Stimulated activated CD8-positive, alpha-beta memory T cell treated with anti-CD3 and anti-CD28 coated beads, Interleukin-15, amount 100 ng/mL, for 24 hours (primary cell): ENCODE results near the gene AADACL4.
"Not testable (repeated sequence)": the region's sequence is repeated elsewhere in the genome, so short reads cannot be mapped to it uniquely, and the experiment has no call there.

Source experiments
- DNase-seq: peaks from one replicate; pipeline ENCODE4 v3.0.0-alpha.2; 2020; ENCODE audit warnings: low read depth

Gene AADACL4

DNA sequence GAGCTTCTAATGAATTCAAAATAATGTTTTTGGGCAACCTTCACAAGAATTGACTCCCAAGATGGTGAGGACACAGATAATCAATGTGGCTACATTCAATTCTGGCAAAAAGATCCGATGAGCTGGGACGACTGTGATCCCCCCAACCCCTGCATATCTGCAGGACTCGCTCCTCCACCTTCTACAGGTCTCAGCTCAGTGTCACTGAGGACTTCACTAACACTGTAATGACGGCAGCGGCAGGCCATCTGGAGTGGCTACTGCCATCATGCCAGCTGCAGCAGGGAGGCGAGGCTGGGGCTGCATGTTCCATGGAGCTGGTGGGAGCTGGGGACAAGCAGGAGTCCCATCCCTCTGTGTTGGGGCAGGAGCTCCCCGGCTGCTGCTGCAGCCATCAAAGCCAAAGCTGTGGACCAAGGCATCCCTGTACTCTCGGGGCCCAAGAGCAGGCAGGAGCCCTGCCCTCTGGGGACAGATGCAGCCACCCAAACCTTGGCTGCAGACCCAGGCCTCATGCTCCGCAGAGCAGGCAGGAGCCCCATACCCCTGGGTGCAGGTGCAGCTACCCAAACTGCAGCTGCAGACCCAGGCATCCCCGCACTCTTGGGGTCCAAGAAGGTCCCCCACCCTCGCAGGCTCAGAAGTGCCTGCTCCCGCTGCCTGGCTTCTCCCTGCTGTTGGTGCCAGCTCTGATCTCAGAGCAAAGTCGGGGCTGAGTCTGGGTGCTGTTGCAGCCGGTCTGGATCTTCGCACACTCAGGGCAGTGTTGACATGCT is 13.7 kb upstream of the AADACL4 start:
- DNase-seq = no peak

DNA sequence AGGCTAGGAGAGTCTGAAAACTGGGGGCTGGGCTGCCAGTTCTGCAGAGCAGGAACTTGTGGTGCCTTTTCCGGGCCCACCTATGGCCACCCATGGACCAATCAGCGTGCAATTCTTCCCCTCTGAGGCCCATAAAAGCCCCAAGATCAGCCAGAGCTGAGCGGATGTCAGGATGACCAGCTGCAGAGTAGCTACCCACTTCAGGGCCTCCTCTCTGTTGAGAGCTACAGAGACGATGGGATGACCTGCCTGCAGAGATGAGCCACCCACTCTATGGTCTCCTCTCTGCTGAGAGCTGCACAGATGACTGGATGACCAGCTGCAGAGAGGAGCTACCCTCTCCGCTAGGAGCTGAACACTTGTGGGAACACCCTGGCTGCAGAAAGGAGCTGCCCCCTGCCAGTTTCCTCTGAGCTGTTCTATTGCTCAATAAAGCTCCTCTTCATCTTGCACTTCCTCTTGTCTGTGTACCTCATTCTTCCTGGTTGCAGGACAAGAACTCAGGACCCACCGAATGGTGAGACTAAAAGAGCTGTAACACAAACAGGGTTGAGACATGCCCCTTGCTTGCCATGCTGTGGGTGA is 12.8 kb upstream of the AADACL4 start:
- no peak for DNase-seq

DNA sequence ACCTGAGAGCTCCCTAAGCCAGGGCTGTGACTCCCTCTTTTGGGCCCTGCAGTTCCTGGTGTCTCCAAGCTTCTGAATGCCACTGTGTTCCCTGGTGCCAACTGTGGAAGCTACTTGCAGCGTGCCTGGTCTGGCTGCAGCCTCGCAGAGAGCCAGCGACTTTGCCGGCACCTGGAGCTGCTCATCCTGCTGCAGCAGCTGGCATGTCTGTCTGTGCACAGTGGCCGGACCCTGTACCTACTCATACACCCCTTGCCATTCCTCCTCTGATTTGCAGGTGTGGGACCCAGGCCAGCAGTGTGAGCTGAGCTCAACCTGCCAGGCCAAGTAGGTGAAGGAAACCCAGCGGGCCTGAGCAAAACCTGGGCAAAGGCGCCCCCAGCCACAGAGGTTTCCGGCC is 12.3 kb upstream of the AADACL4 start:
- DNase-seq = no peak

DNA sequence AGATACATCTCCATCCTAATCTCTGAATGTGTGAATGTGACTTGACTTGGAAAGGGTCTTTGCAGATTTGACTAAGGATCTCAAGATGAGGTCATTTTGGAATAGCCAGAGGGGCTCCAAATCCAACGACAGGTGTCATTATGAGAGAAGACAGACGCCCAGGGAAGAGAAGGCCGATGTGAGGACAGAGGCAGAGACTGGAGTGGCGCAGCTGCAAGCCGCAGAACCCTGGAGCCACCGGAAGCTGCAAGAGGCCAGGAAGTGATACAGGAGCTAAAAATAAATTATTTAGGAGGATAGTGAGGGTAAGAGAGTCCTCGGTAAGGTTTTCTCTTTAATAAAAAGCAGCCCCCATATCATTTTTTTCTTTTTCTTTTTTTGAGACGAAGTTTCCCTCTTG is 9.7 kb upstream of the AADACL4 start:
- no peak for DNase-seq

DNA sequence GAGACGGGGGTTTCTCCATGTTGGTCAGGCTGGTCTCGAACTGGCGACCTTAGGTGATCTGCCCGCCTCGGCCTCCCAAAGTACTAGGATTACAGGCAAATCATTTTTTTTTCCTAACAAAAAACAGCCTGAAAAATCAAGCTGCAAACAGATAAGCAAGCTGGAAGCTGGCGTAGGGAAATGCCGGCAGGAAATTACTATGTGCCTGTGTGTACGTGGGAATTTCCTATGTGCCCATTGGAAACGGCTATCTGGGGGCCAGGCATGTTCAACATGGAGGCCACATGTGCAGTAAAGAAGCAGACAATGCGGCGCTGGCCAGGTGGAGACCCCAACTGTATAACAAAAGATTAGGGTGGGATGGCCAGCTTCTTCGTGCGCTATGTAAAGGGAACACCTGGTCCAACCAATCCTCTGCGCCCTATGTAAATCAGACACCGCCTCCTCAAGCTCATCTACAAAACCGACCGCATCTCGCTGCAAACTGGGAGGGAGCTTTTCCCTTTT is 9.1 kb upstream of the AADACL4 start:
- DNase-seq = no peak

DNA sequence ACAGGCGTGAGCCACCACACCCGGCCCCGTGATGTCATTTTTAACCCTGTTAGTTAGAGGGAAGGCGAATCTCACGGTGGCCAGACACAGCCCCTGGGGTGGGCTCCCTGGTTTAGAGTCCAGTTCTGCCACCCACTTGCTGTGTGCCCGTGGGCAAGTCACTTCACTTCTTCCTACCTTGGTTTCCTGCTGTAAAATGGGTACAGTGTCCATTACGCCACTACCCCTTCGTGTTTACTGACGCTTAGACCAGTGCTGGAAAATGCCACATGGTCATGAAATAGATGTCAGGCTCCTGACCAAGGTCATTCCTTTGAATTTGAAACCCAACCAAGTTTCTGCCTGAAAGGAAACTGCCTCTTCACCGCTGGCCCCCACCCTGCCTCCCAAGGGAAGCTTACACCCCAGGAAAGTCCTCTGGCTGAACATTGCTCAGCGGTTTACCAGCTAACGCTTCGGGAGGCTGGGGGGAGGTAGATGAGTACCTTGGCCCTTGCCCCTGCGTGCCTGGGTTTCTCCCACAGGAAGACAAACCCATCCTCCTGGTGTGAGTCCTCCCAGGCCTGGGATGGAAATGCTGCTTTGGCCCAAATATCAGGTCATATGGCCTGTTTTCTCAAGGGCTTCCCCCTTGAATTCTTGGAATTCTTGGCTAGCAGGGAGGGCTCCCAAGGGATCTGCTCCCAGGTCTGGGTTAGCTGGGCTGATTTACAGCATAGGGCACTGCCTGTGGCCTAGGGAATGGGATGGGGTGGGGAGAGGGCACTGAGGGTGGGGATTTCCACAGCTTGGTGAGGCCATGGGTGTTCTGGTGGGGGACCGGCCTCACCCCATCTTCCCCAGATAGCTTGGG is 7.6 kb upstream of the AADACL4 start:
- no peak for DNase-seq

DNA sequence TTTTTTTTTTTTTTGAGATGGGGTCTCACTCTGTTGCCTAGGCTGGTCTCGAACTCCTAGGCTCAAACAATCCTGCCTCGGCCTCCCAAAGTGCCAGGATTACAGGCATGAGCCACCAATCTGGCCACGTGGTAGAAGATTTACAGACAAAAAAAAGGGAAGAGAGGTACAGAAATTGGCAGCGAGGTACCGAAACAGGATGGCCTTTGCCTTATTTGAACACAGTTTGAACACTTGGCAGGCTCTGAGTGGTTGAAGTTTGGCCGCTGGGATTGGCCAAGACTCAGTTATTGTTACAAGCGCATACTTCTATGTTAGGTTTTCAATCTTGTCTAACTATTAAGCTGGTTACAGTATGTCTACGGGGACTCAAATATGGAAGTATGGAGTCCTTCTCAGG is 6.2 kb upstream of the AADACL4 start:
- DNase-seq = no peak

DNA sequence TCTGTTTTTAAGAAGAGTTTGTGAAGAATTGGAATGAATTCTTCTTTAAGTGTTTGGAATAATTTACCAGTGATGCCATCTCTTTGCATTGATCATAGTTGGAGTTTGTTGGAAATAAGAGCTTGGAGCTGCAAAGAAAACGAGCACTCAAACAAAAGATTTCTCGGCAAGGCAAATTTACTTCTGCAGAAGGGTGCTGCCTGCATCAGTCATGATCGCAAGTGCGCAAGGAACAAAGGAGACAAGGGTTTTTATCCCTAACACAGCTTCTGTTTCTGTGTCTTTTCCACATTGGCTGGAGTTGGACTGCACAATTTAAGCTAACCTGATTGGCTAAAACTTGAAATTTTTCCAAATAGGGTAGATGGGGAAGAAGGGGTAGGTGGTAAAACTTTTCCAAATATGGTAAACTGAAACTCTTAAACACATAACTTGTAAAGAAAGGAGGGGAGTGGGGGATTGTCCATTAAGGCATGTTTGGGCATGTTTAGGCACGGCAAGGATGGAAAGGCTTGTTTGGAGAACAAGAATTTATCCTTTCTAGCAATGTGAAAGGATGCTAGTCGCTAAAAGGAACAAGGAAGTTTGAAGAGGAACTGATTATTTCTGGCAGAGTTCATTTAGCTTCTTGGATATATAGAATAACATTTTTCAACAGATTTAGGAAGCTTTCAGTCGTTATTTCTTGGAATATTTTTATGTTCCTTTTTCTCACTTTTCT is 3.5 kb upstream of the AADACL4 start:
- no peak for DNase-seq

DNA sequence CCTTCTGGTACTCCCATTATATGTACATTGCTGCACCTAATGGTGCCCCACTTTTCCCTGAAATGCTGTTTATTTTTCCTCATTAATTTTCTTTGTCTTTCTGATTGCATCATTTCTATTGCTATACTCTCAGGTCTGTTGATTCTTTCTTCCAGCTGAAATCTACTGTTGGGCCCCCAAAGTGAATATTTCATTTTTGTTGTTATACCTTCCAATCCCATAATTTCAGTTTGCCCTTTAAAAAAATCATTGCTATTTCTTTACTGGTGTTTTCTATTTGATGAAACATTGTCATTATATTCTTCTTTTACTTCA is 3.0 kb upstream of the AADACL4 start:
- no peak for DNase-seq

DNA sequence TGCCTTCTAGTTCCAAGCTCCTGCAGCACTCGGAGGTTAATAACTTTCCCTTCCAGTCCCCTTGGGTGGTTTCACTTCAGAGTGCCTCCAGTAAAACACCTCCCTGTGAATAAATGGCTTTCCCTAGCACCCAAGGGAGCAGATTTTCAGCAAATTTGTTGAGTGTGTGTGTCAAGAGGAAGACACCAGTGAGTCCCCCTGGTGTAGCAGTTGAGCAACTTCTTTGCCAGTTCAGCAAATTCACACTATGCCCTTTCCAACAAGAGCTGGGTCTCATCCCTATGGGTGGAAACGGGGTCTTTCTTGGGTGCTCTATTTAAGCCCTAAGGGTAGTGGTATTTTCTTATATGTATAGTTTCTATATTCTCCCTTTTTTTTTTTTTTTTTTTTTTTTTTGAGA is 806 bp upstream of the AADACL4 start:
- DNase-seq = no peak

DNA sequence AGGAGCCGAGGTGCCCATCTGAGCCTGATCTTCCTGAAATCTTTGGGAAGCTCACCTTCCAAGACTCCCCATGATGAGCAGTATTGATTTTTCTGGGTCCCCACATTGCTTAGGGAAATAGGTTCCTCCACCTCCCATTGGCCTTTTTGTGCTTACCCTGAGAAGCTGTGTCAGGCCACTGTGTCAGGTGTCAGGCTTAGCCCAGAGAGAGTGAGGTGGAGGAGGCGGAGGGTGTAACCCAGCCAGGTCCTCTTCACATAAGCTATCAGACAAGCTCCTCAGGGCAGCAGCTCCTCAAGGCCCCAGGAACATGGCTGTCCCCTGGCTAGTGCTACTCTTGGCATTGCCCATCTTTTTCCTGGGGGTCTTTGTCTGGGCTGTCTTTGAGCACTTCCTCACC is 352 bp downstream of the AADACL4 start:
- no peak for DNase-seq

DNA sequence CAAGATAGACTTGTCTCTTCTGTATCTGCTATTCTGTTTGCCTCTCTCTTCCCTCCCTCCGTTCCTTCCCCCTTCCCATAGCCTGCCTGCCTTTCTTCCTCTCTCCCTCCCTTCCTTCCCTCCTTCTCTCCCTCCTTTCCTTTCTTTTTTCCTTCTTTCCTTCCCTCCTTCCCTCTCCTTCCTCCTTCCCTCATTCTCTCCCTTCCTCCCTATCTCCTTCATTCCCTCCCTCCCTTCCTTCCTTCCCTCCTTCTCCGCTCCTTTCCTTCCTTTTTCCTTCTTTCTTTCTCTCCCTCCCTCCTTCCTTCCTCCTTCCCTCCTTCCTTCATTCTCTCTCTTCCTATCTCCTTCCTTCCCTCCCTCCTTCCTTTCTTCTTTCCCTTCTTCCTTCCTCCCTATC is 944 bp downstream of the AADACL4 start:
- DNase-seq = no peak

DNA sequence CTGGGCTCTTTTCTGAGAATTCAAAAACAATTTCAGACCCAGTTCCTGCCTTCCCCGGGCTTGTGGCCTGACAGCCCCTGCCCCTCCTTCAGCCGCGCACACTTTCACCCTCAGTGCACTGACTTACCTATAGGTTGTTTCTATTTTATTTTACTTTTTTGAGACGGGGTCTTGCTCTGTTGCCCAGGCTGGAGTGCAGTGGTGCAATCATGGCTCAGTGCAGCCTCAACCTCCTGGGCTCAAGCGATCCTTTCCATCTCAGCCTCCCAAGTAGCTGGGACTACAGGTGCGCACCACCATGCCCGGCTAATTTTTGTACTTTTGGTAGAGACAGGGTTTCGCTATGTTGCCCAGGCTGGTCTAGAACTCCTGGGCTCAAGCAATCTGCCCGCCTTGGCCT is 1.5 kb downstream of the AADACL4 start:
- DNase-seq = not testable (repeated sequence)

DNA sequence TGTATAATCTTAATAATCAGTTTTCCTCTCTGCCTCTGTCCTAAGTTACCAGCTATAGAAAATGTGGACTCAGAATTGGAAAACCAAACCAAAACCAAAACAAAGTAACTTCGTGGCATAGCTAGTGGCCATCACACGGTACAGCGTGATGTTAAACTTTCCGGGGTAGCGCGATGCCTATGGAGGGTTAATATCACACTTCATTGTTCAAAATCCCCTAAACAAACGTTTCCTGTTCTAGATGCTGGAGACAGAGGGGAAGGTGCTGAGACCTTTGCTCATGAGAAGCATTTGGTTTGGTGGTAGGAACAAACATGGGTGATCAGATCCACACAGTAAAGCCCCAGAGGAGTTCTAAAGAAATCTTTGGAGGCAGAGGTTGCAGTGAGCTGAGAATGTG is 4.9 kb downstream of the AADACL4 start:
- no peak for DNase-seq

DNA sequence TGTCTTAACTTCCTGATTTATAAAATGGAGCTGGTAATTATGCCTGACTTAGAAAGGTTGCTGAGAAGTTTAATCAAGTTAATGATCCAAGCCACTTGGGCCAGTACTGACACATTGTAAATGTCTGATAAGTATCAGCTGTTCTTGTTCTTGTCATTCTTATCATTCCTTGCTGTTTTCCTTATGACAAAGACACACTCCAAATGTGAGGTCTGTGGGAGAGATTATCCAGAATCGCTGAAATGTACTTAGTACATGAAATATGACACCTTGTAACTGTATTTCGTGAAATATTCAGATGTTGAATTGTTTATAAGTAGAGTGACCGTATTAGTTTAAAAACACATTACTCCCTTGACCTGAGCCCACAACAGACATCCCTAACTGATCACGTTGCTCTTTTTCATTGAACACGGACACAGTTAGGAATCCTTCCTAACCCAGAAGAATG is 6.1 kb downstream of the AADACL4 start:
- no peak for DNase-seq

DNA sequence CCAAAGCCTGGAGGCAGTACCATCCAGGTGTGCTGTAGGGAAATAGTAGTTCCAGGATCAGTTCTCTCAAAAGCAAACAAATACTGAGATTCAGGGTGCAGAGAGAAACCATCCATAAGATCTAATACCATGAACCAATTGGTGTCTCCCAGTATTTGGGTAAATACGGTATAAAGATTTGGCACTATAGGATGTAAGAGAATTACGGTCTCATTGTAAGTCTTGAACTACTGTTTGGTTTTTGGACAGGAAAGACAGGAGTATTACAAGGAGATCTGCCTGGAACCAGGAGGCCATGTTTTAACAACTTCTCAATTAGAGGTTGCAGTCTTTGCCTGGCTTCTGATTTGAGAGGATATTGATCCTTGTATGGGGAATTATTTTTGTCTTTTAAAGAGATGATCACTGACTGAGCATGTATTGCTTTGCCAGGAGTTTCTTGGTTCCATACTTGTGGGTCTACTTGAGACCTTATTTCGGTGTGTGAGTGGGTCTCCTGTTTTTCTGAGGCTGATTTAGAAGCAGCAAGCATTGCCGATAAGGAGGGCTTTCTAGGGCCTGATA is 10.2 kb downstream of the AADACL4 start:
- no peak for DNase-seq

DNA sequence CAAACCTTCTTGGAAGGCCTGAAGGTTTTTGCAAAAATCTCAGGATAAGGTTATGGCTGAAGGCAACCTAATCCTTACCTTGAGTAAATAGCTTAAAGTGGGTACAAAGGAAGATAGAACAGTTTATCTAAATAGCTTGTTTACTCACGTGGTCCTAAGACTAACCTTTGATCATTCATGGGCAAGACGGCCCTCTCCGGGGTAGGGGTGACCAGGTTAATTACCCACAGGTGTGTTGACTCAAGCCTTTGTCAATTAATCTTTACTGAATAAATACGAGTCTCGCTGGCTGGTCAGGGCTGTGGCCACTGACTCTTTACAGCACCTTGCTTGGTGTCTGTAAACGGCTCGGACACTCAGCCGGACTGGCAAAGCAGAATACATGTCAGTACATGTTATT is 10.8 kb downstream of the AADACL4 start:
- DNase-seq = no peak

DNA sequence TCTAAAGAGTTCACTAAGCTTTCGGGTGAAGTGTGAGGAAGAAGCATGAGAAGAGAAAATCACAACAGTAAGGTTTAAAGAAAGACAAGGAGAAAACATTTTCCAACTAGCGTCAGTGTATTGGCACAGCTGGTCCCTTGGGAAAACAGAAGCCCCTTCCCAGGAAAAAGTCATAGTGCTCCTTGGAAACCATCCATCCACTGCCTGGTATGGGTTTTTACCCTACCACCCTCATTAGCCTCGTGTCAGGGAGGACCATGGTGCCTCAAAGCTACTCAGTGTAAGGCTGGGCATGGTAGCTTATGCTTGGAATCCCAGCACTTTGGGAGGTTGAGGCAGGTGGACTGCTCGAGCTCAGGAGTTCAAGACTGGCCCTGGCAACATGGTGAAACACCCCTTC is 12.7 kb downstream of the AADACL4 start:
- no peak for DNase-seq

DNA sequence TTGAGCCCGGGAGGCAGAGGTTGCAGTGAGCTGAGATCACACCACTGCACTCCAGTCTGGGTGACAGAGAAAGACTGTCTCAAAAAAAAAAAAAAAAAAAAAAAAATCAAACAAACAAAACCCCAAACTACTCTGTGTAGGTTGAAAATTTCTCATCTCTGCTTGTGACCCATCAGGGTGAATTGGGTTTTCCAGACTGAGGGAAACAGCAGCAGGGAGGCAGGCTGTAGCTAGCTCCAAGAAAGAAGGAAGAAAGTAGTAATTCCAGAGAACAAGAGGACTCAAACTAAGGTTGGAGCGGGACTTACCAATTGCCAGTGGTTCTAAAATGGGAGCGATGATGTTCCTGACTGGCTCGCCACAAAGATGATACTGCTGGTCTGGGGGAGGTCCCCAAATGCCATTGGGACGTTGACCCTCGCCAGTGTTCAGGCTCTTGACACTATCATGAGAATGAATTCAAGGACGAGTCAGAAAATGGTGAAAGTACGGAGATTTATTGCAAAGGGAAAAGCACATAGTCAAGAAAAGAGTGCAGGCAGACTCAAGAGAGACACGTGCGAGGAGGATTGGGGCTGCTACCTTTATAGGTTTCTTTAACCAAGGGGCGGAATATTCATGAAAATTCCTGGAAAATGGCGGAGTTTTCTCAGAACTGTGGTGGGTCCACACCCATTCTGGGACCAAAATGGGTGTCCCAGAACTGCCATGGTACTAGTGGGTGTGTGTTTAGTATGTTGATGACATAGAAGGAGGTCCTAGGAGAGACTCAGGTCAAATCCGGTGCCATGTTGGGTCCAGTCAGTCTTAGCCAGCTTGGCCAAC is 13.4 kb downstream of the AADACL4 start:
- no peak for DNase-seq

DNA sequence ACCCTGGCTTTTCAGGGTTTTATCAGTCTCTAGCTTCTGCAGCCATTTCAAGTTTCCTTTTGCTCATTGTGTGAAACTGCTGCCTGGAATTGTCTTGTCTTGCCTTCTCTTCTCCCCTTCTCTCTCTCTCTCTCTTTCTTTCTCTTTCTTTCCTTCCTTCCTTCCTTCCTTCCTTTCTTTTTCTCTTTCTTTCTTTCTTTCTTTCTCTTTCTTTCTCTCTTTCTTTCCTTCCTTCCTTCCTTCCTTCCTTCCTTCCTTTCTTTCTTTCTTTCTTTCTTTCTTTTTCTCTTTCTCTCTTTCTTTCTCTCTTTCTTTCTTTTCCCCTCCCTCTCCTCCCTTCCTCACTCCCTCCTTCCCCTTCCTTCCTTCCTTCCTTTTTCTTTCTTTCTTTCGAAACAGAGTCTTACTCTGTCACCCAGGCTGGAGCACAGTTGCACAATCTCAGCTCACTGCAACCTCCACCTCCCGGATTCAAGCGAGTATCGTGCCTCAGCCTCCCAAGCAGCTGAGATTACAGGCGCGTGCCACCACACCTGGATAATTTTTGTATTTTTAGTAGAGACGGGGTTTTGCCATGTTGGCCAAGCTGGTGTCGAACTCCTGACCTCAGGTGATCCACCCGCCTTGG is 14.1 kb downstream of the AADACL4 start:
- not testable (repeated sequence) for DNase-seq
